Testis (tissue), 2 donors: ENCODE measurements around the gene VN1R5.

ENCODE experiments used
- CTCF ChIP-seq, 3 experiments: fragments of 450-650 bp in 2 of 3; fragments of 200-600 bp in 1 of 3; sonication (generic) in 1 of 3; IDR thresholded peaks; one replicate each; pipeline ENCODE4 v1.5.1; 2016 to 2019; ENCODE audit warnings: antibody characterized with exemption in 3 of 3, mild to moderate bottlenecking in 2 of 3, moderate library complexity in 1 of 3
- POLR2A ChIP-seq: fragments of 450-650 bp; IDR thresholded peaks from one replicate; pipeline ENCODE4 v1.6.1; 2017; ENCODE audit warnings: antibody characterized with exemption, mild to moderate bottlenecking, moderate library complexity

DNA sequence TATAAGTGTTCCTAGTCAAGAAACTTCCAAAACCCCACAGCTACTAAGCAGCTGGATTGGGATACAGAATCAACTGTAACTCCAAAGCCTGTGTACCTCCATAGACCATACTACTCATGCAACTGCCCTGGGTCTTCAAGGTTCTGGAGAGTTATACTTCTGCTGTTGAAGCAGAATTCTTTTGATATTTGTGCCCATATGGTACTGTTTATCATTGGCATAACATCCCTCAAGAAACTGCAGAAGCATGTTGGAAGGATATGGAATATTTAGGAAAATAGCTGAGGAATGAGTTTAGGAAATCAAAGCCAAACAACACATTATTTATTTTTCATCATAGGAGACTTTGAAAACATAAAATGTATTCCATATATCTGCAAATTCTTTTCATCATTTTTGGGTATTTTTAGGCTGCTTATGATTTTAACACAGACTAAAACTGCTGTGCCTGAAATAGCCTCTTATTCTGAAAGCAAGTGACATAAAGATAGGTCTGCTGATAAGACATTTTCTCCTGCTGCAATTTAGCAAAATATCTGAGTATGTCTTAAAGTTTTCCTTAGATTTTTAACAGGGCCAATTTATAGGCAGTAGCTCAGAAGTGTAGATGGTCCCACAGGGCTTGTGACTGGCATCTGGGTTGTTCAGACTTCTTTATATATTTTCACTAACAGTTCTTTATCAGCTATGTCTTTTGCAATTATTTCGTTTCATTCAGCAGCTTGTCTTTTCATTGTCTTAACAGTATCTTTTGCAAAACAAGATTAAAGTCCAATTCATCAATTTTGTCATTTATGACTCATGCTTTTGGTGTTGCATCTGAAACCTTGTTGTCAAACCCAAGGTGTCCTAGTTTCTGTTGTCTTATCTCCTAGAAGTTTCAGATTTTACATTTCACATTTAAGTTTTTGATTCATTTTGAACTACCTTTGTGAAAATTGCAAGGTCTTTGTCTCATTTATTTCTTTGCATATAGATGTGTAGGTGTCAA lies 43.0 kb upstream of the VN1R5 start:
- TF ChIP-seq CTCF (IDR thresholded peaks at IDR 0.05) (no peak), POLR2A (no peak)
